Activated CD8-positive, alpha-beta T cell treated with anti-CD3 and anti-CD28 coated beads for 36 hours (primary cell): ENCODE data around the gene PRAC2. TPM values are rescaled to one million over a fixed set of nuclear protein-coding genes. Genes with fewer than 3 reads are reported as not detected.

Experiments used
- ATAC-seq: fragments of 200-7000 bp; cut with Tn5 transposase; one replicate; pipeline ENCODE4 v1.10.0; 2021; ENCODE audit warnings: mild to moderate bottlenecking, moderate library complexity
- CTCF ChIA-PET: fragments of 350-600 bp; sonication (Branson Sonifier 250); formaldehyde crosslinking; loops from one replicate; lab custom pipeline; 2021; ENCODE audit warnings: antibody characterized with exemption; lab: Charles Lee
- POLR2A ChIA-PET: fragments of 350-600 bp; sonication (Branson Sonifier 250); formaldehyde crosslinking; loops from one replicate; lab custom pipeline; 2021; ENCODE audit warnings: antibody characterized with exemption; lab: Charles Lee
- DNase-seq: peaks from one replicate; pipeline ENCODE4 v3.0.0-alpha.2; 2020
- H3K27ac Mint-ChIP-seq: one replicate; pipeline ENCODE4 v1.8.0; 2021; ENCODE audit warnings: mild to moderate bottlenecking, mixed read lengths
- H3K27me3 Mint-ChIP-seq: one replicate; pipeline ENCODE4 v1.8.0; 2021; ENCODE audit warnings: mixed read lengths
- H3K36me3 Mint-ChIP-seq: one replicate; pipeline ENCODE4 v1.8.0; 2021; ENCODE audit warnings: low read depth, mixed read lengths
- H3K4me1 Mint-ChIP-seq: one replicate; pipeline ENCODE4 v1.8.0; 2021; ENCODE audit warnings: low read depth, mixed read lengths
- H3K4me3 Mint-ChIP-seq: one replicate; pipeline ENCODE4 v1.8.0; 2021; ENCODE audit warnings: mild to moderate bottlenecking, moderate library complexity, mixed read lengths
- H3K9me3 Mint-ChIP-seq: one replicate; pipeline ENCODE4 v1.8.0; 2021; ENCODE audit warnings: mixed read lengths
- intact Hi-C: fragments of 100-400 bp; cut with micrococcal nuclease; formaldehyde crosslinking; loops from one replicate; pipeline ENCODE4 v1.10.0; 2022
- total RNA-seq, 2 experiments: library from RNA; stranded (reverse); gene quantifications; one replicate each; pipeline ENCODE4 v1.2.3, GENCODE V29; 2021
- TF ChIP-seq, protein P1 (sequence below): fragments of 200-600 bp; IDR thresholded peaks from one replicate; pipeline ENCODE4 v1.8.0; 2022; ENCODE audit warnings: antibody characterized with exemption, mild to moderate bottlenecking

PRAC2 gene
- total RNA-seq, 2 experiments from 2014 or later: not detected

DNA sequence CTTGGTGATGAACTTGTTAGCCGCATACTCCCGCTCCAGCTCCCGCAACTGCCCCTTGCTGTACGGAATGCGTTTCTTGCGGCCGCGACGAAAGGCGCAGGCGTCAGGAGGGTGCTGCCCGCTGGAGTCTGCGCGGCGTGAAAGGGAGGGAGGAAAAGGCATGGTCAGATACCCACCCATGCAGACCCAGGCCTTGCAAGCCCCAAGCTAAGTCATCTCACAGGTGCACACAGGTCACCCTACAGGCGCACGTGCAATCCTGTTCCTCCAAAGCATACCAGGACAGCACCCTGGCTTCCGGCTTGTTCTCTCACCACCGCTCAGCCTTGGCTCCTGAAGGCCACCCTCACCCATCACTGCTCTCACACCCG lies 3.9 kb downstream of the PRAC2 start:
- H3K4me3 Mint-ChIP-seq: no peak overlapping the region
- DNase-seq: no peak
- peaks cover 89% of the 10 kb centered on the region for H3K27me3 Mint-ChIP-seq
- POLR2A ChIA-PET: interaction anchor here (1.3 to 1.4 kb wide), 2 partner anchors 10 to 22 kb away, joined by 3 read pairs; no protein-coding TSS in a partner anchor
- H3K27ac Mint-ChIP-seq: no peak overlapping the region
- CTCF ChIA-PET: interaction anchor here (0.6 to 5.0 kb wide), 12 partner anchors 9 to 305 kb away, joined by 3 to 82 read pairs (median 9); no protein-coding TSS in a partner anchor
- TF ChIP-seq, protein P1, sequence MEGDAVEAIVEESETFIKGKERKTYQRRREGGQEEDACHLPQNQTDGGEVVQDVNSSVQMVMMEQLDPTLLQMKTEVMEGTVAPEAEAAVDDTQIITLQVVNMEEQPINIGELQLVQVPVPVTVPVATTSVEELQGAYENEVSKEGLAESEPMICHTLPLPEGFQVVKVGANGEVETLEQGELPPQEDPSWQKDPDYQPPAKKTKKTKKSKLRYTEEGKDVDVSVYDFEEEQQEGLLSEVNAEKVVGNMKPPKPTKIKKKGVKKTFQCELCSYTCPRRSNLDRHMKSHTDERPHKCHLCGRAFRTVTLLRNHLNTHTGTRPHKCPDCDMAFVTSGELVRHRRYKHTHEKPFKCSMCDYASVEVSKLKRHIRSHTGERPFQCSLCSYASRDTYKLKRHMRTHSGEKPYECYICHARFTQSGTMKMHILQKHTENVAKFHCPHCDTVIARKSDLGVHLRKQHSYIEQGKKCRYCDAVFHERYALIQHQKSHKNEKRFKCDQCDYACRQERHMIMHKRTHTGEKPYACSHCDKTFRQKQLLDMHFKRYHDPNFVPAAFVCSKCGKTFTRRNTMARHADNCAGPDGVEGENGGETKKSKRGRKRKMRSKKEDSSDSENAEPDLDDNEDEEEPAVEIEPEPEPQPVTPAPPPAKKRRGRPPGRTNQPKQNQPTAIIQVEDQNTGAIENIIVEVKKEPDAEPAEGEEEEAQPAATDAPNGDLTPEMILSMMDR: no peak
- intact Hi-C loops: loop anchor here (5.0 to 10.0 kb wide), 2 partner anchors 60 to 112 kb away; partner anchors contain the start of genes HOXB7 and HOXB8
- no peaks in the 10 kb centered on the region for H3K36me3 Mint-ChIP-seq
- H3K9me3 Mint-ChIP-seq: no peaks in the 10 kb centered on the region
- no peak for ATAC-seq
- peaks cover 32% of the 10 kb centered on the region for H3K4me1 Mint-ChIP-seq

DNA sequence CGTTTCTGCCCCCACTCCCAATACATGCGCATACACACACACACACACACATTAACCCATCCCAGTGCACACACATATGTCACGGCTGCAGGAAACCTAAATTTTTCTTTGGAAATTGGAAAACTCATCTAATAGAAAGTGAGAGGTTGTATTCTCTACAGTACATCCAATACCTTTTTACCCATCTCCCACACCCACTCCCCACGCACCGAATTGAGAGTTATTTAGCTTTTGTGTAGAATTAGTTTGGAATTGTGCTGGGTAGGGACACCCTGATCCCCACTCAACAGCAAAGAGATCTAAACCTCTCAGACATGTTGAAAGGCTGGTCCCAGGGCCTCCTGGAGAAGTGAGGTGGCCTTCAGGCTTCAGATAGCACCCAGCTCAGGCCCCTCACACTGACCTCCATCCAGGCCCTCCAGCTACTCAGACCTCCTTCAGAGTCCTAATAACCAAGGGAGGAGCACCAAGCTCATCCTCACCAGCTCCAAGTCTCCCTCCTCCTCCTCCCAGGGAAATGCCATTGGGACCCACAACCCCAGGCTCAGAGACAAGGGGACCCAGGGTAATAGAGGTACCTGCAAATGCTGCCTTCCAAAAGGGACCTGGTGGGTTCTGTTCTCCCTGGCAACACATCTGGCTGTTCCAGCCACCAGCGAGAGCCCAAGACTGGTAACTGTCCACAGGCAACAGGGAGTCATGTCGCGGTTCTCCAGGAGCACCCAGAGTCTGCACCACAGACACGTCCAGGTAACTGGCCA lies 4.6 kb downstream of the PRAC2 start:
- Mint-ChIP-seq H3K27me3 (peaks cover 89% of the 10 kb centered on the region), H3K27ac (no peak overlapping the region), H3K4me3 (no peak overlapping the region), H3K4me1 (peaks cover 34% of the 10 kb centered on the region), H3K9me3 (no peaks in the 10 kb centered on the region), H3K36me3 (no peaks in the 10 kb centered on the region)
- no peak for DNase-seq
- ChIA-PET POLR2A (interaction anchor here (0.9 to 1.7 kb wide), 4 partner anchors 9 to 51 kb away, joined by 3 to 5 read pairs (median 3); no protein-coding TSS in a partner anchor), CTCF (interaction anchor here (0.6 to 3.0 kb wide), 8 partner anchors 7 to 304 kb away, joined by 3 to 12 read pairs (median 4); no protein-coding TSS in a partner anchor)
- ATAC-seq: no peak
- TF ChIP-seq, protein P1: no peak
- intact Hi-C loops: loop anchor here (5.0 to 10.0 kb wide), 2 partner anchors 60 to 113 kb away; partner anchors contain the start of genes HOXB7 and HOXB8

DNA sequence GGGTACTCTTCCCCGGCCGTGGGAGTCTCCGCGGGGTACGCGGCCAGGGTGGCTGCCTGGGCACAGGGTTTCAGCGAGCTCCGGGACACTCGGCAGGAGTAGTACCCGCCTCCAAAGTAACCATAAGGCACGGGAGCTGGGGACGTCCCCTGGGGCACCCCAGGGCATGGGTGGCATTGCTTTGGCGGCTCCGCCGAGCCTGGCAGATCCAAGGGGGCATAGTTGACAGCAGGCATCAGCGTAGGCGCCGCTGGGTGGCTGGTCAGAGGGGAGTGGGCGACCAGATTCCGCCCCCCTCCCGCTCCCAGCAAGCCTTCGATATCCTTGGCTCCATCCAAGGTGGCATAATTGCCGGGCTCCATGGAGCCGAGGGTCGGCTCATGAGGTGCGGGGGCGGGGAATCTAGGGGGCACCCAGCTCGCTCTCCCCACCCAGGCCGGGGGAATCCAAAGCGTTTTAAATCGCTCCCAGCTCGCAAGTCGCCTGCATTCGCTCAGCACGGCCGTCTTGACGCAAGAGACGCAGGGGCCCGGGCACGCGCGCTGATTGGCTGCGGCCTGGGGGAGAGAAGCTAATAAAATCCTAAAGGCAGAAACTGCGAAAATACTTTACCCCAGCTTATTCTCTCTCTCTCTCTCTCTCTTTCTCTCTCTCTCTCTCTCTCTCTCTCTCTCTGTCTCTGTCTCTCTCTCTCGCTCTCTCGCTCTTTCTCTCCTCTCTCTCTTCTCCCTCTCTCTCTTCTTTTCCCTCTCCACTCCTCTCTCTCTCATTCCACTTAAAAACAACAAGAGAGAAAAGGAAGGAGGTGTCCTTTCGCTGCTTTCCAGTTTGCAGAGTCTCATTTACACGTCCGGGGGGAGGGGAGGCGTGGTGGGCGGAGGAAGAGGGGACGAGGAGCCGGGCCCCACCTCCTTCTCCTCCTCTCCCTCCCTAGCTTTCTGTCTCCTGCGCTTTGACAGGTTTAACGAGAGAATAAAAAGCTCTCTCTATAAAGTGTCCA lies 5.5 kb downstream of the PRAC2 start, which contains the start of gene HOXB13:
HOXB13 (minus strand) TSS at position 519 of the 1,000 bp plus-strand sequence; CDS start at position 362, 157 bp downstream.
- CTCF ChIA-PET: interaction anchor here (0.7 to 3.0 kb wide), 7 partner anchors 8 to 150 kb away, joined by 3 to 12 read pairs (median 4); no protein-coding TSS in a partner anchor
- peaks cover 88% of the 10 kb centered on the region for H3K27me3 Mint-ChIP-seq
- ATAC-seq: no peak
- no peaks in the 10 kb centered on the region for H3K9me3 Mint-ChIP-seq
- H3K4me3 Mint-ChIP-seq: peak within 1 kb of the TSS; percentile 32
- peaks cover 36% of the 10 kb centered on the region for H3K4me1 Mint-ChIP-seq
- POLR2A ChIA-PET: interaction anchor here (0.5 to 1.7 kb wide), 5 partner anchors 10 to 50 kb away, joined by 3 to 5 read pairs (median 3); no protein-coding TSS in a partner anchor
- TF ChIP-seq, protein P1: no peak
- H3K27ac Mint-ChIP-seq: no peak within 1 kb of the TSS
- intact Hi-C loops: loop anchor here (5.0 to 10.0 kb wide), 2 partner anchors 59 to 114 kb away; partner anchors contain the start of genes HOXB7 and HOXB8
- H3K36me3 Mint-ChIP-seq: no peaks in the 10 kb centered on the region
- DNase-seq: peak; percentile 67

DNA sequence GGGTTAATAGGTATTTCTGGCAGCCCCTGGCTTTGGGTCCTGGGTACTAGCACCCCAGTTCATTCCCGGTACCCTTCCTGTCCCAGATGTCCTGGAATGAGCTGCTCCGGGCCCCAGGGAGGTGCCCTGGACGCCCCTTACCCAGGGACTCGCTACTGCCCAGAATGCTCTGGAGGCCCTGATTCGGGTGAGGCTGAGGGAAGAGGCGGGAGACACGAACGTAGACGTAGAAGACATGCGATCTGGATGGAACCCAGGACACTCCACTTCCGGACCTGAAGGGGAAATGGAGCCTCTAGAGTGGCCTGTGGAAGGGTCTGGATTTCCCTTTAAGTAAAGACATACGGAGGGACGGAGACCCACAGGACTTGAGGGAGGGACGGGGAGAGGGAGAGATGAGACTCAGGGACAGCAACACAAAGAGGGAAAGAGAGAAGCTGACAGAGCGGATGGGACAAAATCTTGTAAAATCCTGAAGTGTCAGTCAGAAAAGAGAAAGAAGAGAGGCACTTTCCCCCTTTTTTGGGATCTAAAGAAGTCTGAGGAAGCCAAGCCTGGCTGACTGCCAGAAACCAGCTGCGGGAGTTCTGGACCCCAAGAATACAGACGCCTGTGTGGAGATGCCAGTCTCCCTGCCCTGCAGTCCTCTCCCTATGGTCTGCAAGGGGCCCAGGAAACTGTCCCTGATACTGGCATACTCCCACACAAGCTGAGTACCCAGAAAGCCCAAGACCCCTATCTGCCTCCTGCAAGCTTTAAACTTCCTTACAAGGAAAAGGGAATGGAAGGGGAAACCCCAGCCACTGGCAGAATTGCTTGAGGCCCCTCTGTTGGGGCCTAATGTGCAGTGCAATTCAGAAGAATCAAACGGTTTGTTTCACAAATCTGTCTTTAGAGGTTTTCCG lies 6.6 kb downstream of the PRAC2 start:
- H3K4me3 Mint-ChIP-seq: no peak overlapping the region
- TF ChIP-seq, protein P1: no peak
- POLR2A ChIA-PET: no interaction called here
- no peak for DNase-seq
- H3K9me3 Mint-ChIP-seq: no peaks in the 10 kb centered on the region
- peaks cover 89% of the 10 kb centered on the region for H3K27me3 Mint-ChIP-seq
- peaks cover 31% of the 10 kb centered on the region for H3K4me1 Mint-ChIP-seq
- ATAC-seq: no peak
- CTCF ChIA-PET: interaction anchor here (1.9 to 3.0 kb wide), 2 partner anchors 11 to 51 kb away, joined by 8 to 12 read pairs; no protein-coding TSS in a partner anchor
- H3K36me3 Mint-ChIP-seq: no peaks in the 10 kb centered on the region
- H3K27ac Mint-ChIP-seq: no peak overlapping the region
- intact Hi-C loops: loop anchor here (5.0 to 10.0 kb wide), 2 partner anchors 58 to 115 kb away; partner anchors contain the start of genes HOXB7 and HOXB8
